Type B pancreatic cell (in vitro differentiated cells): ENCODE results near the gene TIAM2. TPM values are rescaled to one million over a fixed set of nuclear protein-coding genes. Genes with fewer than 3 reads are reported as not detected.

Source experiments
- DNase-seq: peaks from one replicate; pipeline ENCODE4 v3.0.0; 2021; ENCODE audit warnings: mixed read lengths; ENCODE audit not compliant: unreplicated experiment; ENCODE audit errors: extremely low spot score
- H3K27ac Mint-ChIP-seq: 2 replicates; pipeline ENCODE4 v1.8.0; 2021; ENCODE audit warnings: mild to moderate bottlenecking, mixed read lengths
- H3K27me3 Mint-ChIP-seq: 2 replicates; pipeline ENCODE4 v1.8.0; 2021; ENCODE audit warnings: mixed read lengths
- H3K36me3 Mint-ChIP-seq: 2 replicates; pipeline ENCODE4 v1.8.0; 2021; ENCODE audit warnings: mixed read lengths
- H3K4me1 Mint-ChIP-seq: one replicate; pipeline ENCODE4 v1.8.0; 2021; ENCODE audit warnings: mixed read lengths; ENCODE audit not compliant: unreplicated experiment
- H3K4me3 Mint-ChIP-seq: 2 replicates; pipeline ENCODE4 v1.8.0; 2021; ENCODE audit warnings: mild to moderate bottlenecking, mixed read lengths
- H3K9me3 Mint-ChIP-seq: 2 replicates; pipeline ENCODE4 v1.8.0; 2021; ENCODE audit warnings: mixed read lengths
- CTCF ChIP-seq: fragments of 200-600 bp; sonication (generic); conservative IDR thresholded peaks from 2 replicates; pipeline ENCODE4 v1.5.0; 2021; ENCODE audit warnings: antibody characterized with exemption, mild to moderate bottlenecking
- total RNA-seq: library from RNA; stranded (reverse); gene quantifications from 2 replicates; pipeline ENCODE4 v1.2.1, GENCODE V29; 2021; ENCODE audit warnings: low replicate concordance

Gene TIAM2
- total RNA-seq, 1 donor from 2014 or later = 13.5 TPM

GRCh38 chr6:155042983-155043382 lies 47.9 kb downstream of the TIAM2 start:
- Mint-ChIP-seq H3K4me1 (no peaks in the 10 kb centered on the region), H3K36me3 (no peaks in the 10 kb centered on the region), H3K9me3 (no peaks in the 10 kb centered on the region), H3K4me3 (no peak overlapping the region), H3K27me3 (no peaks in the 10 kb centered on the region), H3K27ac (no peak overlapping the region)
- TF ChIP-seq CTCF = no peak
- no peak for DNase-seq

GRCh38 chr6:155045561-155046404 lies 50.7 kb downstream of the TIAM2 start:
- Mint-ChIP-seq H3K36me3 (no peaks in the 10 kb centered on the region), H3K27ac (no peak overlapping the region), H3K4me3 (no peak overlapping the region), H3K9me3 (no peaks in the 10 kb centered on the region), H3K4me1 (no peaks in the 10 kb centered on the region), H3K27me3 (no peaks in the 10 kb centered on the region)
- DNase-seq = no peak
- no peak for TF ChIP-seq CTCF

- Mint-ChIP-seq H3K27me3 (no peaks in the 10 kb centered on the region), H3K4me1 (no peaks in the 10 kb centered on the region), H3K27ac (no peak overlapping the region), H3K9me3 (no peaks in the 10 kb centered on the region), H3K4me3 (no peak overlapping the region), H3K36me3 (no peaks in the 10 kb centered on the region)
- no peak for TF ChIP-seq CTCF
- DNase-seq = no peak
These were observed 52.4 kb downstream of the TIAM2 start for GRCh38 chr6:155047523-155047922.

- H3K9me3 Mint-ChIP-seq = no peaks in the 10 kb centered on the region
- DNase-seq = no peak
- no peaks in the 10 kb centered on the region for H3K36me3 Mint-ChIP-seq
- no peak overlapping the region for H3K4me3 Mint-ChIP-seq
- H3K27ac Mint-ChIP-seq = no peak overlapping the region
- H3K4me1 Mint-ChIP-seq = no peaks in the 10 kb centered on the region
- TF ChIP-seq CTCF = no peak
- H3K27me3 Mint-ChIP-seq = no peaks in the 10 kb centered on the region
These were observed 55.2 kb downstream of the TIAM2 start for GRCh38 chr6:155050311-155050710.

- Mint-ChIP-seq H3K9me3 (no peaks in the 10 kb centered on the region), H3K27ac (no peak overlapping the region), H3K4me1 (no peaks in the 10 kb centered on the region), H3K4me3 (no peak overlapping the region), H3K27me3 (no peaks in the 10 kb centered on the region), H3K36me3 (no peaks in the 10 kb centered on the region)
- TF ChIP-seq CTCF = no peak
- no peak for DNase-seq
These were observed 59.6 kb downstream of the TIAM2 start for GRCh38 chr6:155054491-155055250.
